Peyer's patch (tissue), 4 donors: ENCODE results near the gene MORF4L1.

Experiments used
- CTCF ChIP-seq, 6 experiments: fragments of 450-650 bp in 4 of 6; fragments of 200-600 bp in 2 of 6; sonication (generic) in 1 of 6; IDR thresholded peaks; one replicate each; pipeline ENCODE4 v1.5.1; 2017 to 2019; ENCODE audit warnings: antibody characterized with exemption in 6 of 6, mild to moderate bottlenecking in 3 of 6, moderate library complexity in 1 of 6
- POLR2A ChIP-seq, 2 donors: fragments of 450-650 bp; IDR thresholded peaks; one replicate each; pipeline ENCODE4 v1.5.1; 2017; ENCODE audit warnings: antibody characterized with exemption in 2 of 2, mild to moderate bottlenecking in 2 of 2, moderate library complexity in 2 of 2

DNA sequence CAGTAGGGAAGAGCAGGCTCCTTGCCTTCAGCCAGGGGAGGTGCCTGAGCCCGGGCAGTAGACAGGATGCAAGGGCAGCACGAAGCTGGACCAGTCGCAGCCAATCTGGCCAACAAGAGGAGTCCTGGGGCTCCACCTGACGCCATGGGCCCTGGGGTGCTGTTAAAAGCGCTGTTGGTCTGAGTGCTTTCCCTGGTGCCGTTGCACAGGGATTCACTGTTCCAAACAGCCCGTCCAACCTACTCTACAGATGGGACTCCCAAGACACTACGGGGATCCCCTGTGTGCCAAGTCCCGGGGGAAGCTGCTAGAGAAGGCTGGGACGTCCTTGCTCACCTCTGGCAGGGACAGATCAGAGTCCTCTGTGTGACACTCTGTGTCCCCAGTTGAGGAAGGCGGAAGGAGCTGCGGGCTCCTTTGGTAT, 71.5 kb downstream of the MORF4L1 start:
- no peak for TF ChIP-seq CTCF (IDR thresholded peaks at IDR 0.05)
- no peak for TF ChIP-seq POLR2A (IDR thresholded peaks at IDR 0.05)
